ENCODE measurements around the gene WDR59.

- TF ChIP-seq SMARCE1 (IDR thresholded peaks at IDR 0.05) (no peak), RBFOX2 (IDR thresholded peaks at IDR 0.05; ENCODE audit: low read depth, low read length) (no peak), JUND (IDR thresholded peaks at IDR 0.05; ENCODE audit: borderline replicate concordance, low read depth, low read length) (no peak), JUND (tag; IDR thresholded peaks at IDR 0.05; ENCODE audit: borderline replicate concordance, low read depth, low read length) (no peak), REST (IDR thresholded peaks at IDR 0.05; ENCODE audit: borderline replicate concordance) (no peak), REST (CRISPR knock-in tag; IDR thresholded peaks at IDR 0.05; ENCODE audit: low read depth) (no peak), NR2F6 (CRISPR knock-in tag; IDR thresholded peaks at IDR 0.05) (no peak), HNRNPUL1 (IDR thresholded peaks at IDR 0.05; ENCODE audit: low read length) (no peak), NBN (IDR thresholded peaks at IDR 0.05; ENCODE audit: low read depth) (no peak), COPS2 (conservative IDR thresholded peaks at IDR 0.05) (no peak), EP300 (IDR thresholded peaks at IDR 0.05; ENCODE audit: low read length) (no peak), MTA3 (IDR thresholded peaks at IDR 0.05; ENCODE audit: borderline replicate concordance) (no peak), PREB (CRISPR knock-in tag; IDR thresholded peaks at IDR 0.05) (no peak), GABPA (tag; conservative IDR thresholded peaks at IDR 0.05; ENCODE audit: low read depth) (no peak)
- TF ChIP-seq, protein P1, sequence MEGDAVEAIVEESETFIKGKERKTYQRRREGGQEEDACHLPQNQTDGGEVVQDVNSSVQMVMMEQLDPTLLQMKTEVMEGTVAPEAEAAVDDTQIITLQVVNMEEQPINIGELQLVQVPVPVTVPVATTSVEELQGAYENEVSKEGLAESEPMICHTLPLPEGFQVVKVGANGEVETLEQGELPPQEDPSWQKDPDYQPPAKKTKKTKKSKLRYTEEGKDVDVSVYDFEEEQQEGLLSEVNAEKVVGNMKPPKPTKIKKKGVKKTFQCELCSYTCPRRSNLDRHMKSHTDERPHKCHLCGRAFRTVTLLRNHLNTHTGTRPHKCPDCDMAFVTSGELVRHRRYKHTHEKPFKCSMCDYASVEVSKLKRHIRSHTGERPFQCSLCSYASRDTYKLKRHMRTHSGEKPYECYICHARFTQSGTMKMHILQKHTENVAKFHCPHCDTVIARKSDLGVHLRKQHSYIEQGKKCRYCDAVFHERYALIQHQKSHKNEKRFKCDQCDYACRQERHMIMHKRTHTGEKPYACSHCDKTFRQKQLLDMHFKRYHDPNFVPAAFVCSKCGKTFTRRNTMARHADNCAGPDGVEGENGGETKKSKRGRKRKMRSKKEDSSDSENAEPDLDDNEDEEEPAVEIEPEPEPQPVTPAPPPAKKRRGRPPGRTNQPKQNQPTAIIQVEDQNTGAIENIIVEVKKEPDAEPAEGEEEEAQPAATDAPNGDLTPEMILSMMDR (IDR thresholded peaks at IDR 0.05 in 2 of 3, conservative IDR thresholded peaks at IDR 0.05 in 1 of 3; ENCODE audit: insufficient read depth in 2 of 3, low read depth in 1 of 3, low read length in 3 of 3) = no peak
These were observed 62.5 kb downstream of the WDR59 start for GRCh38 chr16:74922150-74923138.
